Uterus (tissue), 4 donors: ENCODE results near the gene ADORA2B. TPM values are rescaled to one million over a fixed set of nuclear protein-coding genes. Genes with fewer than 3 reads are reported as not detected.

ENCODE experiments used
- DNase-seq, 2 donors: peaks; one replicate each; pipeline ENCODE4 v3.0.0-alpha.2; 2019 to 2020
- H3K27ac ChIP-seq, 2 donors: fragments of 200-600 bp; sonication (generic); 1 replicate in 1 of 2; 2 replicates in 1 of 2; pipeline ENCODE4 v1.5.1; 2016 to 2018
- H3K27me3 ChIP-seq, 2 donors: fragments of 200-600 bp; sonication (generic); one replicate each; pipeline ENCODE4 v1.5.1; 2018 to 2019; ENCODE audit warnings: control low read depth in 1 of 2
- H3K36me3 ChIP-seq, 2 donors: fragments of 200-600 bp; sonication (generic); one replicate each; pipeline ENCODE4 v1.5.1; 2019; ENCODE audit warnings: control low read depth in 1 of 2
- H3K4me1 ChIP-seq, 2 donors: fragments of 200-600 bp; sonication (generic); one replicate each; pipeline ENCODE4 v1.5.1; 2018 to 2019; ENCODE audit warnings: control low read depth in 1 of 2
- H3K4me3 ChIP-seq, 2 donors: fragments of 200-600 bp; sonication (generic); 1 replicate in 1 of 2; 2 replicates in 1 of 2; pipeline ENCODE4 v1.5.1; 2018 to 2019; ENCODE audit warnings: mild to moderate bottlenecking in 1 of 2
- H3K9me3 ChIP-seq, 2 donors: fragments of 200-600 bp; sonication (generic); one replicate each; pipeline ENCODE4 v1.5.1; 2019; ENCODE audit warnings: control low read depth in 1 of 2
- CTCF ChIP-seq, 4 experiments: fragments of 200-600 bp in 2 of 4; fragments of 450-650 bp in 2 of 4; sonication (generic) in 2 of 4; IDR thresholded peaks; one replicate each; pipeline ENCODE4 v1.5.1; 2016 to 2019; ENCODE audit warnings: antibody characterized with exemption in 4 of 4, mild to moderate bottlenecking in 2 of 4, moderate library complexity in 1 of 4
- POLR2A ChIP-seq, 2 donors: fragments of 450-650 bp; IDR thresholded peaks; one replicate each; pipeline ENCODE4 v1.6.1; 2016; ENCODE audit warnings: antibody characterized with exemption in 2 of 2, mild to moderate bottlenecking in 1 of 2, moderate library complexity in 1 of 2
- intact Hi-C: fragments of 100-400 bp; cut with DNase I; formaldehyde crosslinking; loops from one replicate; pipeline ENCODE4 v1.15.1; 2023; ENCODE audit warnings: low total_unique reads
- total RNA-seq, 4 donors: library from RNA; depleted of rRNA in 3 of 4; stranded (reverse); fragments of >200 nt in 3 of 4; gene quantifications; one replicate each; pipeline versions ENCODE4 v1.1.0 to v1.2.4, GENCODE V29; 2014 to 2023
- donor health status: DM: yes; HTN: yes; CAD: no.

ADORA2B gene
- total RNA-seq, 4 donors from 2014 or later: 2.1 to 2.7 TPM; not detected in 2

- TF ChIP-seq CTCF (IDR thresholded peaks at IDR 0.05) (no peak), POLR2A (IDR thresholded peaks at IDR 0.05) (no peak)
- H3K4me1 ChIP-seq: no peaks in the 10 kb centered on the region
- H3K4me3 ChIP-seq: no peak overlapping the region
- no peak overlapping the region for H3K27ac ChIP-seq
- no peaks in the 10 kb centered on the region for H3K27me3 ChIP-seq
- DNase-seq: no peak
- intact Hi-C loops: no loop called here
- no peaks in the 10 kb centered on the region for H3K36me3 ChIP-seq
- H3K9me3 ChIP-seq: no peaks in the 10 kb centered on the region
These were observed 31.1 kb upstream of the ADORA2B start for GRCh38 chr17:15913826-15914225.

GRCh38 chr17:15914400-15915170, 30.3 kb upstream of the ADORA2B start:
- Histone ChIP-seq H3K27me3 (no peaks in the 10 kb centered on the region), H3K4me3 (no peak overlapping the region), H3K36me3 (no peaks in the 10 kb centered on the region), H3K9me3 (no peaks in the 10 kb centered on the region), H3K4me1 (no peaks in the 10 kb centered on the region), H3K27ac (no peak overlapping the region)
- intact Hi-C loops: no loop called here
- TF ChIP-seq CTCF (IDR thresholded peaks at IDR 0.05) (no peak), POLR2A (IDR thresholded peaks at IDR 0.05) (no peak)
- DNase-seq: no peak

GRCh38 chr17:15915961-15916360, 29.0 kb upstream of the ADORA2B start:
- no peak overlapping the region for H3K27ac ChIP-seq
- DNase-seq: no peak
- no peaks in the 10 kb centered on the region for H3K4me1 ChIP-seq
- no peaks in the 10 kb centered on the region for H3K9me3 ChIP-seq
- TF ChIP-seq CTCF (IDR thresholded peaks at IDR 0.05) (no peak), POLR2A (IDR thresholded peaks at IDR 0.05) (no peak)
- H3K27me3 ChIP-seq: no peaks in the 10 kb centered on the region
- intact Hi-C loops: no loop called here
- no peaks in the 10 kb centered on the region for H3K36me3 ChIP-seq
- H3K4me3 ChIP-seq: no peak overlapping the region

GRCh38 chr17:15917021-15917437, 27.9 kb upstream of the ADORA2B start:
- no peak for DNase-seq
- no peaks in the 10 kb centered on the region for H3K36me3 ChIP-seq
- H3K27me3 ChIP-seq: no peaks in the 10 kb centered on the region
- TF ChIP-seq CTCF (IDR thresholded peaks at IDR 0.05) (no peak), POLR2A (IDR thresholded peaks at IDR 0.05) (no peak)
- intact Hi-C loops: no loop called here
- H3K9me3 ChIP-seq: no peaks in the 10 kb centered on the region
- no peak overlapping the region for H3K4me3 ChIP-seq
- H3K4me1 ChIP-seq: no peaks in the 10 kb centered on the region
- no peak overlapping the region for H3K27ac ChIP-seq

- intact Hi-C loops: no loop called here
- Histone ChIP-seq H3K4me3 (no peak overlapping the region), H3K27me3 (no peaks in the 10 kb centered on the region), H3K36me3 (no peaks in the 10 kb centered on the region), H3K27ac (no peak overlapping the region), H3K4me1 (no peaks in the 10 kb centered on the region), H3K9me3 (no peaks in the 10 kb centered on the region)
- DNase-seq: no peak
- no peak for TF ChIP-seq POLR2A (IDR thresholded peaks at IDR 0.05)
- no peak for TF ChIP-seq CTCF (IDR thresholded peaks at IDR 0.05)
These were observed 27.4 kb upstream of the ADORA2B start for GRCh38 chr17:15917438-15918027.
